ENCODE measurements around the gene FXR1. TPM values are rescaled to one million over a fixed set of nuclear protein-coding genes. Genes with fewer than 3 reads are reported as not detected.

Gene FXR1
- total and polyA plus RNA-seq, 2 of the 13 experiments (the other 11 are each of a cell fraction or from before 2014, with no cell fraction given) = 104 to 132 TPM

DNA sequence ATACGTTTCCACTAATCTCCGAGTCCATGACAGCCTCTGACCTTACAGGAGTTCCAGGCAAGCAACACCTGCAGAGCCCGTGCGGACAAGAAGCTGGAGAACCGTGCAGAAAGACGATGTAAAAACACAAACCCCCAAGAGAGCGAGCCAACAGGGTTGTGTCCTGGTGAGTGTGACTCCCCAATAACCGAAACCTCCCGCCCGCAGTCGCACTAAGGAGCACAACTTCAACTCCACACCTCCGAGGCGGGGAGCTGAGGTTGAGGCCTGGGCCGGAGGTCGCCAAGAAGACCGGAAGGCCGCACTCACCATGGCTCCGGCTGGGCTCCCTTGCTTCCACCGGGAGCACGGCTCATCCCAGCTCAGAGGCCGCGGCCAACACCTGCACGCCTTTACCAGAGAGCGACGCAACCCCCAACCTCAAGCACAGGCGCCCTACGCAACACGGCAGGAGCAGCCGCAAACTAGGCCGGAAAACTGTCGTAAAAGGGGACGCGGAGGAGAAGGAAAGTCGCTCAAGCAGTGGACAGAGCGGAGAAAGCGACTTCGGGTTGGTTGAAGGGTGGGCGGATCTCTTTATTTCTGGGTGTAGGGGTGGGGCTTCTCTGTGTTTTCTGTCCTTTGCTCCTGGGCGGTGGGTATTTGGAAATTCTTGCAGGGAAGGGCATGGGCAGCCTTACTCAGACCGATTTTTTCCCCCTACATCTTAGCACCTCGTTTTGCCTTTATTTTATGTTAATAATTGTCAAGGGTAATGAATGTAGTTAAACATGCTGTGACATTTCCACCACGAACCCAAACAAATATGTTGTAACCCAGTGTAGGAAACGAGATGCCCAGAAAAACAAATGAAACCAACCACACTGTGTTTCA is 77.1 kb downstream of the FXR1 start, which contains the start of gene DNAJC19 (continued):
- TF ChIP-seq, protein P1, sequence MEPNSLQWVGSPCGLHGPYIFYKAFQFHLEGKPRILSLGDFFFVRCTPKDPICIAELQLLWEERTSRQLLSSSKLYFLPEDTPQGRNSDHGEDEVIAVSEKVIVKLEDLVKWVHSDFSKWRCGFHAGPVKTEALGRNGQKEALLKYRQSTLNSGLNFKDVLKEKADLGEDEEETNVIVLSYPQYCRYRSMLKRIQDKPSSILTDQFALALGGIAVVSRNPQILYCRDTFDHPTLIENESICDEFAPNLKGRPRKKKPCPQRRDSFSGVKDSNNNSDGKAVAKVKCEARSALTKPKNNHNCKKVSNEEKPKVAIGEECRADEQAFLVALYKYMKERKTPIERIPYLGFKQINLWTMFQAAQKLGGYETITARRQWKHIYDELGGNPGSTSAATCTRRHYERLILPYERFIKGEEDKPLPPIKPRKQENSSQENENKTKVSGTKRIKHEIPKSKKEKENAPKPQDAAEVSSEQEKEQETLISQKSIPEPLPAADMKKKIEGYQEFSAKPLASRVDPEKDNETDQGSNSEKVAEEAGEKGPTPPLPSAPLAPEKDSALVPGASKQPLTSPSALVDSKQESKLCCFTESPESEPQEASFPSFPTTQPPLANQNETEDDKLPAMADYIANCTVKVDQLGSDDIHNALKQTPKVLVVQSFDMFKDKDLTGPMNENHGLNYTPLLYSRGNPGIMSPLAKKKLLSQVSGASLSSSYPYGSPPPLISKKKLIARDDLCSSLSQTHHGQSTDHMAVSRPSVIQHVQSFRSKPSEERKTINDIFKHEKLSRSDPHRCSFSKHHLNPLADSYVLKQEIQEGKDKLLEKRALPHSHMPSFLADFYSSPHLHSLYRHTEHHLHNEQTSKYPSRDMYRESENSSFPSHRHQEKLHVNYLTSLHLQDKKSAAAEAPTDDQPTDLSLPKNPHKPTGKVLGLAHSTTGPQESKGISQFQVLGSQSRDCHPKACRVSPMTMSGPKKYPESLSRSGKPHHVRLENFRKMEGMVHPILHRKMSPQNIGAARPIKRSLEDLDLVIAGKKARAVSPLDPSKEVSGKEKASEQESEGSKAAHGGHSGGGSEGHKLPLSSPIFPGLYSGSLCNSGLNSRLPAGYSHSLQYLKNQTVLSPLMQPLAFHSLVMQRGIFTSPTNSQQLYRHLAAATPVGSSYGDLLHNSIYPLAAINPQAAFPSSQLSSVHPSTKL (CRISPR knock-in tag; IDR thresholded peaks at IDR 0.05) = peak; percentile 72
- TF ChIP-seq ZNF660 (CRISPR knock-in tag; IDR thresholded peaks at IDR 0.05; ENCODE audit: borderline replicate concordance, low read depth) (no peak), SOX5 (CRISPR knock-in tag; IDR thresholded peaks at IDR 0.05; ENCODE audit: borderline replicate concordance) (peak; percentile 31; the same call in 1 of the 2 replicates), HMG20A (CRISPR knock-in tag; IDR thresholded peaks at IDR 0.05; ENCODE audit: borderline replicate concordance) (no peak), KDM6A (CRISPR knock-in tag; IDR thresholded peaks at IDR 0.05; ENCODE audit: low read depth) (no peak), ZNF232 (CRISPR knock-in tag; IDR thresholded peaks at IDR 0.05; ENCODE audit: borderline replicate concordance) (peak; percentile 85; the same call in 1 of the 2 replicates), ZNF547 (CRISPR knock-in tag; IDR thresholded peaks at IDR 0.05) (peak; percentile 77; the same call in 1 of the 2 replicates), ZNF256 (CRISPR knock-in tag; conservative IDR thresholded peaks at IDR 0.05) (0 out of 2 replicates have a peak, but pooled peaks have one; percentile 18), NCOA2 (CRISPR knock-in tag; IDR thresholded peaks at IDR 0.05) (peak; percentile 6), NCOR1 (IDR thresholded peaks at IDR 0.05; ENCODE audit: borderline replicate concordance, low read length) (no peak), ZNF788 (CRISPR knock-in tag; IDR thresholded peaks at IDR 0.05; ENCODE audit: borderline replicate concordance) (peak; percentile 98), ATAD3A (CRISPR knock-in tag; IDR thresholded peaks at IDR 0.05) (no peak), ATF1 (CRISPR knock-in tag; IDR thresholded peaks at IDR 0.05) (peak; percentile 76; the same call in 1 of the 2 replicates), NRL (CRISPR knock-in tag; IDR thresholded peaks at IDR 0.05; ENCODE audit: borderline replicate concordance) (peak; percentile 74; the same call in 1 of the 2 replicates), ETV6 (CRISPR knock-in tag; conservative IDR thresholded peaks at IDR 0.05) (no peak), ZNF550 (CRISPR knock-in tag; IDR thresholded peaks at IDR 0.05; ENCODE audit: borderline replicate concordance) (0 out of 2 replicates have a peak, but pooled peaks have one; percentile 43), ZNF383 (CRISPR knock-in tag; IDR thresholded peaks at IDR 0.05; ENCODE audit: borderline replicate concordance) (peak; percentile 56; the same call in 1 of the 2 replicates), TAF15 (IDR thresholded peaks at IDR 0.05; ENCODE audit: low read depth, low read length, poor library complexity, severe bottlenecking) (no peak), FLYWCH1 (CRISPR knock-in tag; IDR thresholded peaks at IDR 0.05) (no peak)
- TF ChIP-seq, protein P2, sequence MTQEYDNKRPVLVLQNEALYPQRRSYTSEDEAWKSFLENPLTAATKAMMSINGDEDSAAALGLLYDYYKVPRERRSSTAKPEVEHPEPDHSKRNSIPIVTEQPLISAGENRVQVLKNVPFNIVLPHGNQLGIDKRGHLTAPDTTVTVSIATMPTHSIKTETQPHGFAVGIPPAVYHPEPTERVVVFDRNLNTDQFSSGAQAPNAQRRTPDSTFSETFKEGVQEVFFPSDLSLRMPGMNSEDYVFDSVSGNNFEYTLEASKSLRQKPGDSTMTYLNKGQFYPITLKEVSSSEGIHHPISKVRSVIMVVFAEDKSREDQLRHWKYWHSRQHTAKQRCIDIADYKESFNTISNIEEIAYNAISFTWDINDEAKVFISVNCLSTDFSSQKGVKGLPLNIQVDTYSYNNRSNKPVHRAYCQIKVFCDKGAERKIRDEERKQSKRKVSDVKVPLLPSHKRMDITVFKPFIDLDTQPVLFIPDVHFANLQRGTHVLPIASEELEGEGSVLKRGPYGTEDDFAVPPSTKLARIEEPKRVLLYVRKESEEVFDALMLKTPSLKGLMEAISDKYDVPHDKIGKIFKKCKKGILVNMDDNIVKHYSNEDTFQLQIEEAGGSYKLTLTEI (CRISPR knock-in tag; conservative IDR thresholded peaks at IDR 0.05) = no peak
- TF ChIP-seq, protein P3, sequence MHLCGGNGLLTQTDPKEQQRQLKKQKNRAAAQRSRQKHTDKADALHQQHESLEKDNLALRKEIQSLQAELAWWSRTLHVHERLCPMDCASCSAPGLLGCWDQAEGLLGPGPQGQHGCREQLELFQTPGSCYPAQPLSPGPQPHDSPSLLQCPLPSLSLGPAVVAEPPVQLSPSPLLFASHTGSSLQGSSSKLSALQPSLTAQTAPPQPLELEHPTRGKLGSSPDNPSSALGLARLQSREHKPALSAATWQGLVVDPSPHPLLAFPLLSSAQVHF (CRISPR knock-in tag; IDR thresholded peaks at IDR 0.05) = no peak
- TF ChIP-seq, protein P4, sequence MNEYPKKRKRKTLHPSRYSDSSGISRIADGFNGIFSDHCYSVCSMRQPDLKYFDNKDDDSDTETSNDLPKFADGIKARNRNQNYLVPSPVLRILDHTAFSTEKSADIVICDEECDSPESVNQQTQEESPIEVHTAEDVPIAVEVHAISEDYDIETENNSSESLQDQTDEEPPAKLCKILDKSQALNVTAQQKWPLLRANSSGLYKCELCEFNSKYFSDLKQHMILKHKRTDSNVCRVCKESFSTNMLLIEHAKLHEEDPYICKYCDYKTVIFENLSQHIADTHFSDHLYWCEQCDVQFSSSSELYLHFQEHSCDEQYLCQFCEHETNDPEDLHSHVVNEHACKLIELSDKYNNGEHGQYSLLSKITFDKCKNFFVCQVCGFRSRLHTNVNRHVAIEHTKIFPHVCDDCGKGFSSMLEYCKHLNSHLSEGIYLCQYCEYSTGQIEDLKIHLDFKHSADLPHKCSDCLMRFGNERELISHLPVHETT (CRISPR knock-in tag; conservative IDR thresholded peaks at IDR 0.05) = no peak
